CD4-positive, CD25-positive, alpha-beta regulatory T cell (primary cell): ENCODE data around the gene ZC3H15. TPM values are rescaled to one million over a fixed set of nuclear protein-coding genes. Genes with fewer than 3 reads are reported as not detected.

ENCODE experiments used
- ATAC-seq, 2 donors: fragments of 150-1000 bp; cut with Tn5 transposase; one replicate each; pipeline ENCODE4 v1.10.0; 2021; ENCODE audit warnings: low read depth in 2 of 2, moderate number of reproducible peaks in 2 of 2, moderate library complexity in 1 of 2
- DNase-seq, 3 donors: peaks; one replicate each; pipeline versions ENCODE4 v3.0.0 to v3.0.0-alpha.2; 2012 to 2022; ENCODE audit warnings: mixed read lengths in 1 of 3
- H3K27ac ChIP-seq: one replicate; pipeline ENCODE4 v1.7.0; 2013; ENCODE audit warnings: mild to moderate bottlenecking, low read length; ENCODE audit not compliant: insufficient read depth, poor library complexity, severe bottlenecking
- H3K27me3 ChIP-seq: one replicate; pipeline ENCODE4 v1.7.0; 2013; ENCODE audit warnings: low read length; ENCODE audit not compliant: control insufficient read depth, insufficient read depth
- H3K36me3 ChIP-seq: one replicate; pipeline ENCODE4 v1.7.0; 2013; ENCODE audit warnings: mild to moderate bottlenecking, low read length, moderate library complexity; ENCODE audit not compliant: control insufficient read depth, insufficient read depth
- H3K4me1 ChIP-seq: 2 replicates; pipeline ENCODE4 v1.7.0; 2013; ENCODE audit warnings: mild to moderate bottlenecking, low read length; ENCODE audit not compliant: insufficient read depth, control insufficient read depth, poor library complexity, severe bottlenecking
- H3K4me3 ChIP-seq: one replicate; pipeline ENCODE4 v1.7.0; 2013; ENCODE audit warnings: low read depth, mild to moderate bottlenecking, low read length, moderate library complexity
- H3K9me3 ChIP-seq, 2 experiments: 1 replicate in 1 of 2; 2 replicates in 1 of 2; pipeline ENCODE4 v1.7.0; 2013; ENCODE audit warnings: low read length in 2 of 2, mild to moderate bottlenecking in 1 of 2, moderate library complexity in 1 of 2; ENCODE audit not compliant: control insufficient read depth in 2 of 2
- H3K27ac Mint-ChIP-seq, 3 donors: one replicate each; pipeline ENCODE4 v1.8.0; 2020 to 2022; ENCODE audit warnings: mild to moderate bottlenecking in 3 of 3, mixed read lengths in 3 of 3, moderate library complexity in 2 of 3
- H3K27me3 Mint-ChIP-seq: one replicate; pipeline ENCODE4 v1.8.0; 2022; ENCODE audit warnings: mild to moderate bottlenecking, mixed read lengths
- H3K36me3 Mint-ChIP-seq: one replicate; pipeline ENCODE4 v1.8.0; 2020; ENCODE audit warnings: mixed read lengths
- H3K4me1 Mint-ChIP-seq, 4 donors: one replicate each; pipeline ENCODE4 v1.8.0; 2020 to 2022; ENCODE audit warnings: mixed read lengths in 4 of 4, mild to moderate bottlenecking in 1 of 4
- H3K4me3 Mint-ChIP-seq, 4 donors: one replicate each; pipeline ENCODE4 v1.8.0; 2020 to 2022; ENCODE audit warnings: mild to moderate bottlenecking in 4 of 4, mixed read lengths in 4 of 4, moderate library complexity in 3 of 4
- H3K9me3 Mint-ChIP-seq, 7 donors: one replicate each; pipeline ENCODE4 v1.8.0; 2020 to 2022; ENCODE audit warnings: mixed read lengths in 7 of 7, mild to moderate bottlenecking in 3 of 7, moderate library complexity in 2 of 7
- polyA plus RNA-seq, 4 donors: library from polyadenylated mRNA; unstranded; fragments of 300-500 nt; fragmentation: Illumina TruSeq; gene quantifications; one replicate each; pipeline ENCODE4 v1.2.3, GENCODE V29; 2021
- total RNA-seq: library from RNA; stranded (reverse); gene quantifications from one replicate; pipeline ENCODE4 v1.2.3, GENCODE V29; 2022

ZC3H15 gene
- total and polyA plus RNA-seq, 5 donors from 2014 or later: 60.4 to 92.5 (median 69.0) TPM

GRCh38 chr2:186532891-186533290 is 46.8 kb downstream of the ZC3H15 start:
- Mint-ChIP-seq H3K9me3 (peaks cover 0 to 3% (median 0%) of the 10 kb centered on the region in 7 donors), H3K4me1 (no peaks in the 10 kb centered on the region), H3K36me3 (no peaks in the 10 kb centered on the region), H3K4me3 (no peak overlapping the region), H3K27ac (no peak overlapping the region), H3K27me3 (peaks cover 11% of the 10 kb centered on the region)
- ATAC-seq: no peak
- Histone ChIP-seq H3K27me3 (no peaks in the 10 kb centered on the region), H3K4me3 (no peak overlapping the region), H3K36me3 (no peaks in the 10 kb centered on the region), H3K27ac (no peak overlapping the region), H3K9me3 (no peaks in the 10 kb centered on the region), H3K4me1 (no peaks in the 10 kb centered on the region)
- no peak for DNase-seq

- Histone ChIP-seq H3K36me3 (no peaks in the 10 kb centered on the region), H3K27ac (no peak overlapping the region), H3K27me3 (no peaks in the 10 kb centered on the region), H3K4me1 (no peaks in the 10 kb centered on the region), H3K4me3 (no peak overlapping the region), H3K9me3 (no peaks in the 10 kb centered on the region)
- Mint-ChIP-seq H3K4me1 (no peaks in the 10 kb centered on the region), H3K9me3 (peaks cover 0 to 3% (median 0%) of the 10 kb centered on the region in 7 donors), H3K27me3 (peaks cover 11% of the 10 kb centered on the region), H3K27ac (no peak overlapping the region), H3K36me3 (no peaks in the 10 kb centered on the region), H3K4me3 (no peak overlapping the region)
- no peak for ATAC-seq
- no peak for DNase-seq
Observed at GRCh38 chr2:186533717-186534116, 47.7 kb downstream of the ZC3H15 start.

GRCh38 chr2:186534406-186534805 is 48.3 kb downstream of the ZC3H15 start:
- H3K9me3 Mint-ChIP-seq: peaks cover 0 to 3% (median 0%) of the 10 kb centered on the region in 7 donors
- peaks cover 11% of the 10 kb centered on the region for H3K27me3 Mint-ChIP-seq
- no peaks in the 10 kb centered on the region for H3K36me3 ChIP-seq
- H3K4me1 ChIP-seq: no peaks in the 10 kb centered on the region
- H3K36me3 Mint-ChIP-seq: no peaks in the 10 kb centered on the region
- H3K4me3 Mint-ChIP-seq: no peak overlapping the region
- no peaks in the 10 kb centered on the region for H3K9me3 ChIP-seq
- H3K4me3 ChIP-seq: no peak overlapping the region
- H3K27ac Mint-ChIP-seq: no peak overlapping the region
- no peaks in the 10 kb centered on the region for H3K27me3 ChIP-seq
- H3K4me1 Mint-ChIP-seq: no peaks in the 10 kb centered on the region
- no peak for ATAC-seq
- H3K27ac ChIP-seq: no peak overlapping the region
- DNase-seq: no peak

GRCh38 chr2:186535861-186536260 is 49.8 kb downstream of the ZC3H15 start:
- Histone ChIP-seq H3K9me3 (no peaks in the 10 kb centered on the region), H3K36me3 (no peaks in the 10 kb centered on the region), H3K27me3 (no peaks in the 10 kb centered on the region), H3K4me3 (no peak overlapping the region), H3K27ac (no peak overlapping the region), H3K4me1 (no peaks in the 10 kb centered on the region)
- Mint-ChIP-seq H3K9me3 (peaks cover 0 to 3% (median 0%) of the 10 kb centered on the region in 7 donors), H3K4me1 (no peaks in the 10 kb centered on the region), H3K27ac (no peak overlapping the region), H3K27me3 (peaks cover 7% of the 10 kb centered on the region), H3K4me3 (no peak overlapping the region), H3K36me3 (no peaks in the 10 kb centered on the region)
- DNase-seq (no peak), ATAC-seq (no peak)

- ATAC-seq: no peak
- no peak overlapping the region for H3K4me3 ChIP-seq
- H3K4me3 Mint-ChIP-seq: no peak overlapping the region
- H3K27me3 Mint-ChIP-seq: peaks cover 6% of the 10 kb centered on the region
- H3K4me1 ChIP-seq: no peaks in the 10 kb centered on the region
- no peaks in the 10 kb centered on the region for H3K9me3 ChIP-seq
- no peaks in the 10 kb centered on the region for H3K4me1 Mint-ChIP-seq
- DNase-seq: no peak
- no peaks in the 10 kb centered on the region for H3K36me3 Mint-ChIP-seq
- no peaks in the 10 kb centered on the region for H3K36me3 ChIP-seq
- H3K27me3 ChIP-seq: no peaks in the 10 kb centered on the region
- H3K9me3 Mint-ChIP-seq: peaks cover 0 to 3% (median 0%) of the 10 kb centered on the region in 7 donors
- H3K27ac ChIP-seq: no peak overlapping the region
- H3K27ac Mint-ChIP-seq: no peak overlapping the region
Observed at GRCh38 chr2:186537019-186537418, 51.0 kb downstream of the ZC3H15 start.

GRCh38 chr2:186540941-186541340 is 54.9 kb downstream of the ZC3H15 start:
- Histone ChIP-seq H3K9me3 (no peaks in the 10 kb centered on the region), H3K4me1 (no peaks in the 10 kb centered on the region), H3K27me3 (no peaks in the 10 kb centered on the region), H3K36me3 (no peaks in the 10 kb centered on the region), H3K4me3 (no peak overlapping the region), H3K27ac (no peak overlapping the region)
- ATAC-seq (no peak), DNase-seq (no peak)
- H3K27ac Mint-ChIP-seq: no peak overlapping the region
- H3K36me3 Mint-ChIP-seq: no peaks in the 10 kb centered on the region
- peaks cover 0 to 3% (median 0%) of the 10 kb centered on the region in 7 donors for H3K9me3 Mint-ChIP-seq
- no peak overlapping the region for H3K4me3 Mint-ChIP-seq
- H3K27me3 Mint-ChIP-seq: no peaks in the 10 kb centered on the region
- H3K4me1 Mint-ChIP-seq: no peaks in the 10 kb centered on the region

- Mint-ChIP-seq H3K4me1 (no peaks in the 10 kb centered on the region), H3K27me3 (no peaks in the 10 kb centered on the region), H3K27ac (no peak overlapping the region), H3K36me3 (no peaks in the 10 kb centered on the region), H3K9me3 (no peaks in the 10 kb centered on the region), H3K4me3 (no peak overlapping the region)
- Histone ChIP-seq H3K27ac (no peak overlapping the region), H3K27me3 (peaks cover 5% of the 10 kb centered on the region), H3K4me1 (no peaks in the 10 kb centered on the region), H3K9me3 (no peaks in the 10 kb centered on the region), H3K4me3 (no peak overlapping the region), H3K36me3 (no peaks in the 10 kb centered on the region)
- DNase-seq: no peak
- ATAC-seq: no peak
Observed at GRCh38 chr2:186542002-186542401, 55.9 kb downstream of the ZC3H15 start.

- Histone ChIP-seq H3K27me3 (peaks cover 5% of the 10 kb centered on the region), H3K36me3 (no peaks in the 10 kb centered on the region), H3K4me3 (no peak overlapping the region), H3K4me1 (no peaks in the 10 kb centered on the region), H3K27ac (no peak overlapping the region), H3K9me3 (no peaks in the 10 kb centered on the region)
- no peaks in the 10 kb centered on the region for H3K9me3 Mint-ChIP-seq
- no peak overlapping the region for H3K27ac Mint-ChIP-seq
- no peaks in the 10 kb centered on the region for H3K4me1 Mint-ChIP-seq
- ATAC-seq (no peak), DNase-seq (no peak)
- H3K4me3 Mint-ChIP-seq: no peak overlapping the region
- no peaks in the 10 kb centered on the region for H3K27me3 Mint-ChIP-seq
- H3K36me3 Mint-ChIP-seq: no peaks in the 10 kb centered on the region
Observed at GRCh38 chr2:186543561-186544131, 57.6 kb downstream of the ZC3H15 start.
